ENCODE results near the gene ESYT2.

DNA sequence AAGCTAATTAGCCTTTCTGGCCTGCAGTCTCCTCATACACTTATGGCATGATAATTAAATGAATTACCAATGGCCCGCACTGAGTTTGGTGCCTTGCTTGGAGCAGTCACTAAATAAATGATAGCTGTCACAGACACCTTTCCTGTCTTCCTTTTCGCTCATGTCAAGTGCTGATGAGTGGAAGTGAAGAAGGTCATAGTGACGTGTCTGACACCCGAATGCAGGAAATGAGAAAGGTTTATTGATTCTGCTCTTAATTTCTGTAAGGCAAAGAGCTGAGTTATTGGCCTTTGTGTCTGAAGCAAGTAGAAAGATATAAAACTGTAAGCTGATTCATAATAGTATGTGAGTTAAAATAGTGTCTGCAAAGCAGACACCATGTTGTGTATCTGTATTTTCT, 13.2 kb upstream of the ESYT2 start:
- TF ChIP-seq, protein P1, sequence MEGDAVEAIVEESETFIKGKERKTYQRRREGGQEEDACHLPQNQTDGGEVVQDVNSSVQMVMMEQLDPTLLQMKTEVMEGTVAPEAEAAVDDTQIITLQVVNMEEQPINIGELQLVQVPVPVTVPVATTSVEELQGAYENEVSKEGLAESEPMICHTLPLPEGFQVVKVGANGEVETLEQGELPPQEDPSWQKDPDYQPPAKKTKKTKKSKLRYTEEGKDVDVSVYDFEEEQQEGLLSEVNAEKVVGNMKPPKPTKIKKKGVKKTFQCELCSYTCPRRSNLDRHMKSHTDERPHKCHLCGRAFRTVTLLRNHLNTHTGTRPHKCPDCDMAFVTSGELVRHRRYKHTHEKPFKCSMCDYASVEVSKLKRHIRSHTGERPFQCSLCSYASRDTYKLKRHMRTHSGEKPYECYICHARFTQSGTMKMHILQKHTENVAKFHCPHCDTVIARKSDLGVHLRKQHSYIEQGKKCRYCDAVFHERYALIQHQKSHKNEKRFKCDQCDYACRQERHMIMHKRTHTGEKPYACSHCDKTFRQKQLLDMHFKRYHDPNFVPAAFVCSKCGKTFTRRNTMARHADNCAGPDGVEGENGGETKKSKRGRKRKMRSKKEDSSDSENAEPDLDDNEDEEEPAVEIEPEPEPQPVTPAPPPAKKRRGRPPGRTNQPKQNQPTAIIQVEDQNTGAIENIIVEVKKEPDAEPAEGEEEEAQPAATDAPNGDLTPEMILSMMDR (IDR thresholded peaks at IDR 0.05; ENCODE audit: low read length): no peak
- TF ChIP-seq EZH2 (optimal IDR thresholded peaks at IDR 0.05; ENCODE audit: low read depth, low read length) (no peak), EZH2phosphoT487 (IDR thresholded peaks at IDR 0.05; ENCODE audit: low read length) (no peak)
